Activated T-helper 1 cell treated with anti-CD3 and anti-CD28 coated beads, Interleukin-12 subunit alpha, Interleukin-12 subunit beta, Interleukin-2, Interleukin-4 antibody, amounts not matched to agents 30 ng/mL and 10 ng/mL and 1 ng/mL, durations not matched to agents 14 hours and 24 hours and 36 hours (primary cell): ENCODE measurements around the gene WFIKKN2. TPM values are rescaled to one million over a fixed set of nuclear protein-coding genes. Genes with fewer than 3 reads are reported as not detected.
"Not testable (repeated sequence)": the region's sequence is repeated elsewhere in the genome, so short reads cannot be mapped to it uniquely, and the experiment has no call there.

Experiments
- DNase-seq: peaks from one replicate; pipeline ENCODE4 v3.0.0; 2021; ENCODE audit warnings: low spot score
- H3K27ac Mint-ChIP-seq: one replicate; pipeline ENCODE4 v1.8.0; 2021; ENCODE audit warnings: mild to moderate bottlenecking, mixed read lengths
- H3K27me3 Mint-ChIP-seq: one replicate; pipeline ENCODE4 v1.8.0; 2022; ENCODE audit warnings: mild to moderate bottlenecking, moderate library complexity, mixed read lengths; ENCODE audit not compliant: insufficient read depth
- H3K36me3 Mint-ChIP-seq: one replicate; pipeline ENCODE4 v1.8.0; 2021; ENCODE audit warnings: low read depth, mixed read lengths
- H3K4me1 Mint-ChIP-seq: one replicate; pipeline ENCODE4 v1.8.0; 2021; ENCODE audit warnings: low read depth, mixed read lengths
- H3K4me3 Mint-ChIP-seq: one replicate; pipeline ENCODE4 v1.8.0; 2021; ENCODE audit warnings: mild to moderate bottlenecking, moderate library complexity, mixed read lengths
- H3K9me3 Mint-ChIP-seq: one replicate; pipeline ENCODE4 v1.8.0; 2021; ENCODE audit warnings: mixed read lengths
- intact Hi-C: fragments of 100-400 bp; cut with micrococcal nuclease; formaldehyde crosslinking; loops from one replicate; pipeline ENCODE4 v1.15.1; 2024
- total RNA-seq: library from RNA; stranded (reverse); gene quantifications from 2 replicates; pipeline ENCODE4 v1.2.3, GENCODE V29; 2022

WFIKKN2 gene
- total RNA-seq, 1 donor from 2014 or later, result not detected

DNA sequence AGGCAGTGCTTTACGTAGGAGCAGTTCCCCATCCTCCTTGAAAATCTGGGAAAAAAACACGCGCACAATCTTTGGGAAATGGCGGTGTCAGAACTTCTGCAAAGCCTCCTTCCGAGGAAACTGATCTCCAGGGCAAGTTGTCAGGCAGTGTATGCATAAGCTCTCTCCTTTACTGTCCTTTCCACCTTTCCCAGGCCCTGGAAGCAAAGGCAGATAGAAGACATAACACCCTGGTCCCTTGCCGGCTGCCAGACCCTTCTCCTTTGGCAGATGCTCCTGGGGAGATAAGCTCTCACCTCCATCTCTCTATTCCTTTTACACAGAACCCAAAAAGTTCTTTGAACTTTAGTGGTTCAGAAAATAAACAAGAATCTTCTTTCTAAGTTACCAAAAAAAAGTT lies 18.4 kb downstream of the WFIKKN2 start:
- Mint-ChIP-seq H3K4me3 (no peak overlapping the region), H3K36me3 (no peaks in the 10 kb centered on the region), H3K27me3 (peaks cover 20% of the 10 kb centered on the region), H3K27ac (no peak overlapping the region), H3K9me3 (no peaks in the 10 kb centered on the region), H3K4me1 (peaks cover 27% of the 10 kb centered on the region)
- intact Hi-C loops, result loop anchor here (5.0 kb wide), 2 partner anchors 199 to 299 kb away; partner anchors contain the start of gene NME1
- no peak for DNase-seq

- H3K27ac Mint-ChIP-seq, result no peak overlapping the region
- DNase-seq, result no peak
- no peaks in the 10 kb centered on the region for H3K36me3 Mint-ChIP-seq
- H3K4me3 Mint-ChIP-seq, result no peak overlapping the region
- H3K27me3 Mint-ChIP-seq, result peaks cover 20% of the 10 kb centered on the region
- no peaks in the 10 kb centered on the region for H3K9me3 Mint-ChIP-seq
- intact Hi-C loops, result no loop called here
- peaks cover 27% of the 10 kb centered on the region for H3K4me1 Mint-ChIP-seq
Measured at GRCh38 chr17:50855708-50856330, 20.4 kb downstream of the WFIKKN2 start.

DNA sequence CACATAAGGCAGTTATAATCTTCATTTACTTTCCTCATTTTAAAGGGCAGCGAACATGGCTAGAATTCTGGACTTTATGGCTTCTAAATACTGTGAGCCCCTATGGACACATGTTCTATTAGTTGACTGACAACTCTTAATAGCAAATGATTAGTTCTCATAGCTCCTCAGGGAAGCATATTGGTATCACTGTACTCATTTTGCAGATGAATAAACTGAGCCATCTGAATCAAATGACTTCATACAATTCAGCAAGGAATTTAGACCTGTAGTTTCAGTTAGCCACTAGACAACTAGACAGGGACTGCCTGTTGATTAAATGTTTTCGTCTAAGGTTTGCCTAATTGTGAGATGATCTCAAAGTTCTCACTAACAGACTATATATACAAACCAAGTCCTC lies 21.0 kb downstream of the WFIKKN2 start:
- Mint-ChIP-seq H3K4me3 (no peak overlapping the region), H3K9me3 (no peaks in the 10 kb centered on the region), H3K36me3 (peaks cover 2% of the 10 kb centered on the region), H3K27me3 (peaks cover 20% of the 10 kb centered on the region), H3K4me1 (peaks cover 30% of the 10 kb centered on the region), H3K27ac (no peak overlapping the region)
- DNase-seq, result no peak
- intact Hi-C loops, result no loop called here

DNA sequence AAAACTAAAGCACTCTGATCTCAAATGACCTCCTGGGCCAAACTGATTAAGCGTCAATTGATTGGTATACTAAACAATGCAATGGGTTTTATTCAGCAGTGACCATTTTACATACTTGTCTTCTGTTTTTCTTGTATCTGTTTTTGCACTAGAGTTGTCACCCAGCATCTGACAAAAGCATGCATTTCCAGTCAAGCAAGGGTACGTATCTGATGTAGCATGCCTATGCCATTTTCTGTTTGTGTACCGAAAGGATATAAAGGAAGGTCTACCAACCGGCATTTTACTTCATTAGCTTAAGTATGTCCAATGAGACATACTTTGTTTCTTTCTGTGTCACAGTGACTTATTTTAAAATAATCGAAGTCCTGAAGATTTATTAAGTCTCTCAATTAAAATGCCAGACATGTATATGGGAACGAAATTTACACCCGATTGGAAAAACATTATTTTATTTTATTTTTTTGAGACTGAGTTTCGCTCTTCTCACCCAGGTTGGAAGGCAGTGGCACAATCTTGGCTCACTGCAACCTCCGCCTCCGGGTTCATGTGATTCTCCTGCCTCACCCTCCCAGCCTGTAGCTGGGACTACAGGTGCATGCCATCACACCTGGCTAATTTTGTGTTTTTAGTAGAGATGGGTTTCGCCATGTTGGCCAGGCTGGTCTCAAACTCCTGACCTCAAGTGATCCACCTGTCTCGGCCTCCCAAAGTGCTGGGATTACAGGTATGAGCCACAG lies 23.3 kb downstream of the WFIKKN2 start:
- intact Hi-C loops, result no loop called here
- Mint-ChIP-seq H3K36me3 (peaks cover 17% of the 10 kb centered on the region), H3K4me3 (no peak overlapping the region), H3K27me3 (peaks cover 13% of the 10 kb centered on the region), H3K9me3 (no peaks in the 10 kb centered on the region), H3K27ac (no peak overlapping the region), H3K4me1 (peaks cover 25% of the 10 kb centered on the region)
- DNase-seq, result no peak

- intact Hi-C loops, H3K27ac Mint-ChIP-seq: not testable (repeated sequence)
- H3K4me1 Mint-ChIP-seq, result peaks cover 35% of the 10 kb centered on the region
Measured at GRCh38 chr17:50859727-50860126, 24.3 kb downstream of the WFIKKN2 start.

GRCh38 chr17:50861334-50861676 lies 25.9 kb downstream of the WFIKKN2 start:
- H3K36me3 Mint-ChIP-seq, result peaks cover 27% of the 10 kb centered on the region
- peaks cover 32% of the 10 kb centered on the region for H3K4me1 Mint-ChIP-seq
- H3K4me3 Mint-ChIP-seq, result no peak overlapping the region
- H3K27me3 Mint-ChIP-seq, result peaks cover 2% of the 10 kb centered on the region
- no peaks in the 10 kb centered on the region for H3K9me3 Mint-ChIP-seq
- DNase-seq, result no peak
- intact Hi-C loops, result no loop called here
- no peak overlapping the region for H3K27ac Mint-ChIP-seq

More at GRCh38 chr17:50859727-50860126, 24.3 kb downstream of the WFIKKN2 start:
- H3K36me3 Mint-ChIP-seq, result peaks cover 22% of the 10 kb centered on the region
- H3K4me3 Mint-ChIP-seq, H3K9me3 Mint-ChIP-seq, H3K27me3 Mint-ChIP-seq, DNase-seq: not testable (repeated sequence)

DNA sequence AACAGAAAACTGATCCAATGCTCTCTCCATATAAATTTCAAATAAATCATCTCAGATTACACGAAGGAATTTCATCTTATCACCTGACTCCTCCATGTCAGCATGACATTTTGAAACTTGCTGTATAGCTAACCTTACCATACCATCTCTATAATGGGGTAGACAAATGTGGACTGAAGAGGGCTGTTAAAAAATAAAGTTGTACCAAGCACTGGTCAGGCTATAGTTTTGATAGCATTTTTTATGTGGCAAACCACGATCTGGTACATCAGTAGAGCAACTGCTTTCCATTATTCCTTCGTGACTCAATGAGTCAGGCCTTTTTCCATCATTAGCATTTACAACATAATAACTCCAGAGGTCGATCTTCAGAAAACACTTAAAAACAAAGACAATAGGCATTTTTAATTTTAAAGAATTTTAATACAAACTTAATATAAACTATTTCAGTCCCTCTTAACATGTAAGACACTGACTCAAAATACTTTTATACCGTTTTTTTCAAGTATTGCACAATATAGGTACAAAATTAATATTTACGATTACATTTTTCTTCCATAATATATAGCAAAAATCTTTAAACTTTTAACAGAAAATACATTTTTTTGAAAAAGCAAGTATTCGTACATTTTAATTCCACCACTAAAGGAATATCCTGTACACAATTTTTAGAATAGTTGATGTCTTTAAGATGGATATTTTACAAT lies 26.6 kb downstream of the WFIKKN2 start:
- DNase-seq, result no peak
- peaks cover 32% of the 10 kb centered on the region for H3K4me1 Mint-ChIP-seq
- no peaks in the 10 kb centered on the region for H3K9me3 Mint-ChIP-seq
- H3K27ac Mint-ChIP-seq, result no peak overlapping the region
- H3K4me3 Mint-ChIP-seq, result no peak overlapping the region
- intact Hi-C loops, result no loop called here
- peaks cover 2% of the 10 kb centered on the region for H3K27me3 Mint-ChIP-seq
- H3K36me3 Mint-ChIP-seq, result peaks cover 27% of the 10 kb centered on the region

DNA sequence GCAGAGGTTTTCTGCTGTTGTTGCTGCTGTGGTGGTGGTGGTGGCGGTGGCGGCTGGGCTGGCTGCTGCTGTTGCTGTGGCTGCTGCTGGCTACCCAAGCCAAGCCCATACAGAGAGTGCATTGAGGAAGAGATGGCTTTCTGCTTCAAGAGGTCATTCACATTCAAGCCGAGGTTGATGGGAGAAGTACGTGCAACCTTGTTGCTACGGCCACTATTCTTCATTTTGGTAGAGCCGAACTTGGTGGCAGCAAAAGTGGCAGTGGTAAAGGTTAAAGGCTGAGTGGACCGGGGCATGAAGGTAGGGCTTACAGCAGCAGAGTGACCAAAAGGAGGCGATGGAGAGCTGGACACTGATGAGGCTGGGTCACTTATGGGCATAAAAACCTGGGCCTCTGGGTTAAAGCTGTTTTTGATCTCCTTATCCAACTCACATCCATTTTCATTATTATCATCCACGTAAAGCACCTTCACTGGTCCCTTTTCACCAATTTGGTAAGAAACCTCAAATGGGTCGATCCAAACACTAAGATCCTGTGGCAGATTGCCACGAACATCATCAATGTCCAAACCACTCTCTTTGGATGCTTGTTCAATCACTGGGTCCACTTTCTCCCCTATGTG lies 27.9 kb downstream of the WFIKKN2 start:
- Mint-ChIP-seq H3K27me3 (peaks cover 2% of the 10 kb centered on the region), H3K9me3 (no peaks in the 10 kb centered on the region), H3K27ac (peak overlapping the region; percentile 67), H3K4me3 (peak overlapping the region; percentile 48), H3K4me1 (peaks cover 46% of the 10 kb centered on the region), H3K36me3 (peaks cover 27% of the 10 kb centered on the region)
- intact Hi-C loops, result loop anchor here (1.0 kb wide), 1 partner anchor 93 kb away; no protein-coding TSS in a partner anchor
- DNase-seq, result peak; percentile 8

GRCh38 chr17:50863931-50864330 lies 28.5 kb downstream of the WFIKKN2 start:
- Mint-ChIP-seq H3K4me1 (peaks cover 51% of the 10 kb centered on the region), H3K9me3 (no peaks in the 10 kb centered on the region), H3K4me3 (peak overlapping the region; percentile 100), H3K36me3 (peaks cover 27% of the 10 kb centered on the region), H3K27ac (no peak overlapping the region), H3K27me3 (peaks cover 2% of the 10 kb centered on the region)
- no peak for DNase-seq
- intact Hi-C loops, result loop anchor here (1.0 kb wide), 1 partner anchor 92 kb away; no protein-coding TSS in a partner anchor

DNA sequence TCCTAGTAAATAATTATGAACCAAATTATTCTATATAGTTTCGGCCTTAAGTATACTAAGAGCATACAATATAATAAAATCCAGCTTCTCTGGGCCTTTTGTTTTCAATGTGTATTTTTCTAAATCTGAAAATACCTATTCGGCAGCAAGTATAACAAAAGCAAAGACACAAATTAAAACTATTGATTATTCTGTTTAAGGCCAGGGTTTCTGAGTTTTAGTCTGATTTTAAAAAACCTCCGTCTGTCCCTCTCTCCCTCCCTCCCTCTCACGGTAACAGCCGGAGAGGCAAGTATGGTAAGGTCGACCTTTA lies 29.3 kb downstream of the WFIKKN2 start:
- Mint-ChIP-seq H3K4me3 (peak overlapping the region; percentile 100), H3K27me3 (peaks cover 2% of the 10 kb centered on the region), H3K36me3 (peaks cover 27% of the 10 kb centered on the region), H3K27ac (peak overlapping the region; percentile 99), H3K4me1 (peaks cover 54% of the 10 kb centered on the region), H3K9me3 (no peaks in the 10 kb centered on the region)
- intact Hi-C loops, result no loop called here
- no peak for DNase-seq

DNA sequence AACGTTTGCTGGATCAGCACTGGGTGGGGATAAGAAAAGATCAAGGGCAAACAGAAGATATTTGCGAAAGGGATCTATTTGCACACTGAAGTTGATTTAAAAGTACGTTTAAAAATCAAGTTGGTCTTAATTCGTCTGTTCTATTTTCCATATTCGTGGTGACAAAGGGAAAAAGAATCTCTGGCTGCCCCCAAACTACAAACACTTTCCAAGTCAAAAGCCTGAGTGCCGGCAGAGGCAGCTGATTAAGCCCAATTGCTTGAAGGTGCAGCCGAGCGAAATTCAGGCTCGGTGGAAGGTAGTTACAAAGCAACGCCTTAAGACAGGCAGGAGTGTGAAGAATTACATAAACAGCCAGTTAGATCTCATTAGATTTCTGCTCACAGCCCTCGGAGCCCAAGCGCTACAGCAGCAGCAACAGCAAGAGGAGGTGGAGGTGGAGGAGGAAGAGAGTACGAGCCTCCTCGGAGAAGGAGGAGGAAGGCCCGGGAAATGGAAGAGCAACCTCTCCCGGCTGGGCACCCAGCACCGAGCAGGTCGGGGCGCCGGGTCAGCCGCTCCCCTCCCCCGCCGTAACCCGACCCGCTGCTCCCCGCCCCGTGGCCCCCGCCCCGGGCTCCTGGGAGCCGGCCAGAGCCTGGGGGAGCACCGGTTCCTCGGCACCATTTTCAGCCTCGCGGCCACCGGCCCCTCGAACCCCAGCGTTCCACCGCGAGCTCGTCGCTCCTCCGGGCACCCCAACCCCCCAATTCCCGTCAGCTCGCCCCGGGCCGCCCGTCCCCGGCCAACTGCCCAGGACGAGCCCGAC lies 29.9 kb downstream of the WFIKKN2 start:
- H3K27me3 Mint-ChIP-seq, result peaks cover 2% of the 10 kb centered on the region
- intact Hi-C loops, result no loop called here
- H3K4me1 Mint-ChIP-seq, result peaks cover 58% of the 10 kb centered on the region
- H3K36me3 Mint-ChIP-seq, result peaks cover 27% of the 10 kb centered on the region
- peak overlapping the region; percentile 99 for H3K27ac Mint-ChIP-seq
- DNase-seq, result peak; percentile 48
- peak overlapping the region; percentile 100 for H3K4me3 Mint-ChIP-seq
- H3K9me3 Mint-ChIP-seq, result no peaks in the 10 kb centered on the region

GRCh38 chr17:50865868-50866260 lies 30.5 kb downstream of the WFIKKN2 start:
- Mint-ChIP-seq H3K27ac (peak overlapping the region; percentile 44), H3K27me3 (peaks cover 2% of the 10 kb centered on the region), H3K4me3 (peak overlapping the region; percentile 91), H3K4me1 (peaks cover 58% of the 10 kb centered on the region), H3K9me3 (no peaks in the 10 kb centered on the region), H3K36me3 (peaks cover 27% of the 10 kb centered on the region)
- DNase-seq, result no peak
- intact Hi-C loops, result loop anchor here (1.0 to 2.0 kb wide), 5 partner anchors 45 to 300 kb away; partner anchors contain the start of genes ANKRD40, NME1 and NME2
